ENCODE results near the gene PTGR3. TPM values are rescaled to one million over a fixed set of nuclear protein-coding genes. Genes with fewer than 3 reads are reported as not detected.

PTGR3 gene
- total and polyA plus RNA-seq, 2 donors (not counting 1 experiment from before 2014, with no cell fraction given) = 27.5 to 30.2 TPM

DNA sequence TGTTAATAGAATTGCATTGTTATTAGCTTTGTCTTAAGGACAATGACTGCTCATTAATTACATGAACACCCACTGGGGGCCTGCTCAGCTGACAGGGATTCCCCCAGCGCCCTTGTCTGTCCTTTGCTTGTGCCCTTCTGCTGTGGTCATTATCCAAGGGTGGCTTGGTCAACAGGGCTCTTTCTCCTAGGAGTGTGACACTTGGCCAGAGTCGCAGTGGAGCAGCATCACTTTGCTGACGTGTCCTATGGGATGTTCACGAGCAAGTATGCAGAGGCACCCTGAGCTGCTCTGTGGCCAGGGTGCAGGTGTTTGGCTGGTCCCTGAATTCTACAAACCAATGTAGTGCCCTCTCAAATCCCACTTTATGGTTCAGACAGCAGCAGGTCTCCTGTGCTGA is 46.0 kb downstream of the PTGR3 start:
- H3K27me3 Mint-ChIP-seq = peaks cover 16% of the 10 kb centered on the region
- DNase-seq (no peak), ATAC-seq (ENCODE audit: low read depth) (no peak)
- no peak overlapping the region for H3K4me3 ChIP-seq (ENCODE audit: control extremely low read depth in 1 of 5, extremely low read depth in 1 of 5, insufficient read depth in 1 of 5, low read depth in 2 of 5, low read length in 4 of 5)
- no peak overlapping the region for H3K9ac ChIP-seq (ENCODE audit: low read length)
- peaks cover 0 to 4% (median 0%) of the 10 kb centered on the region in 4 experiments for H3K27me3 ChIP-seq (replicated peaks in 1 of 4; ENCODE audit: control extremely low read depth in 1 of 4, control insufficient read depth in 3 of 4, insufficient read depth in 4 of 4, low read length in 3 of 4)
- no peaks in the 10 kb centered on the region for H3K79me2 ChIP-seq (ENCODE audit: control insufficient read depth, insufficient read depth, low read length)
- H3K4me1 ChIP-seq (ENCODE audit: control insufficient read depth in 2 of 2, insufficient read depth in 2 of 2, low read length in 2 of 2) = peaks cover 0 to 4% of the 10 kb centered on the region in 2 donors
- ChIA-PET POLR2A (no interaction called here), CTCF (no interaction called here)
- H3K36me3 ChIP-seq (replicated peaks in 1 of 2; ENCODE audit: control extremely low read depth in 1 of 2, control insufficient read depth in 1 of 2, extremely low read depth in 1 of 2, insufficient read depth in 2 of 2, low read length in 1 of 2) = no peaks in the 10 kb centered on the region
- no peak overlapping the region for H3K27ac Mint-ChIP-seq
- H3K4me3 Mint-ChIP-seq = no peak overlapping the region
- no peaks in the 10 kb centered on the region for H3K9me3 Mint-ChIP-seq (ENCODE audit: insufficient read depth)
- TF ChIP-seq EZH2 (IDR thresholded peaks at IDR 0.05; ENCODE audit: borderline replicate concordance, insufficient read depth, low read depth, low read length, poor library complexity, severe bottlenecking) = no peak
- TF ChIP-seq, protein P1, sequence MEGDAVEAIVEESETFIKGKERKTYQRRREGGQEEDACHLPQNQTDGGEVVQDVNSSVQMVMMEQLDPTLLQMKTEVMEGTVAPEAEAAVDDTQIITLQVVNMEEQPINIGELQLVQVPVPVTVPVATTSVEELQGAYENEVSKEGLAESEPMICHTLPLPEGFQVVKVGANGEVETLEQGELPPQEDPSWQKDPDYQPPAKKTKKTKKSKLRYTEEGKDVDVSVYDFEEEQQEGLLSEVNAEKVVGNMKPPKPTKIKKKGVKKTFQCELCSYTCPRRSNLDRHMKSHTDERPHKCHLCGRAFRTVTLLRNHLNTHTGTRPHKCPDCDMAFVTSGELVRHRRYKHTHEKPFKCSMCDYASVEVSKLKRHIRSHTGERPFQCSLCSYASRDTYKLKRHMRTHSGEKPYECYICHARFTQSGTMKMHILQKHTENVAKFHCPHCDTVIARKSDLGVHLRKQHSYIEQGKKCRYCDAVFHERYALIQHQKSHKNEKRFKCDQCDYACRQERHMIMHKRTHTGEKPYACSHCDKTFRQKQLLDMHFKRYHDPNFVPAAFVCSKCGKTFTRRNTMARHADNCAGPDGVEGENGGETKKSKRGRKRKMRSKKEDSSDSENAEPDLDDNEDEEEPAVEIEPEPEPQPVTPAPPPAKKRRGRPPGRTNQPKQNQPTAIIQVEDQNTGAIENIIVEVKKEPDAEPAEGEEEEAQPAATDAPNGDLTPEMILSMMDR (IDR thresholded peaks at IDR 0.05) = no peak
- H3K4me2 ChIP-seq (replicated peaks; ENCODE audit: low read depth, low read length, poor library complexity, severe bottlenecking) = no peak overlapping the region
- no peaks in the 10 kb centered on the region for H4K20me1 ChIP-seq (ENCODE audit: control insufficient read depth, insufficient read depth, low read length, poor library complexity, severe bottlenecking)
- 92% methylated on average over 4 of the region's 4 CpGs for whole genome bisulfite sequencing (ENCODE audit: insufficient coverage)
- intact Hi-C loops (cut with micrococcal nuclease) = no loop called here
- no peak overlapping the region for H3K27ac ChIP-seq (ENCODE audit: low read length in 2 of 2)
- peaks cover 9% of the 10 kb centered on the region for H3K4me1 Mint-ChIP-seq
- H3K9me3 ChIP-seq (ENCODE audit: control extremely low read depth in 1 of 3, control insufficient read depth in 2 of 3, insufficient read depth in 1 of 3, low read length in 2 of 3) = peaks cover 0 to 7% (median 0%) of the 10 kb centered on the region in 3 donors
- H2AFZ ChIP-seq (ENCODE audit: insufficient read depth, low read depth, low read length, poor library complexity, severe bottlenecking) = no peak overlapping the region

DNA sequence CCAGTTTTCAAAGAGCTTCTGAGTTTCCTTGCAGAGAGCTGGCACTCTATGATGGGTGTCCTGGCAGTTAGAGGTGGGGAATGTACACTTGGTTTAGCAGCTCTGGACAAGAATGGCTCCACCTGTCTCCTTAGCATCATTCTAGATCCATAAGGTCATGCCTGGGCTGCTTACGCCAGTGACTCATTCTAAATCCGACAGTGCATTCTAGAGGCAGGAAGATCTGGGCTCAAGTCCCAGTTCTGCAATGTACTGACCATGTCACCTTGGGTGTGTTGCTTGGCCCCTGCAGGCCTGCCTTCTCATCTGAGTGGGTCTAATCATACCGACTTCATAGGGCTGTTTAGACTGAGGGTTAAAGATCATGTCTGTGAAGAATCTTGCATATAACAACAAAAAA is 46.5 kb downstream of the PTGR3 start:
- 95% methylated on average over 2 of the region's 3 CpGs for WGBS (ENCODE audit: insufficient coverage)
- TF ChIP-seq, protein P1 (IDR thresholded peaks at IDR 0.05) = no peak
- no peak for TF ChIP-seq EZH2 (IDR thresholded peaks at IDR 0.05; ENCODE audit: borderline replicate concordance, insufficient read depth, low read depth, low read length, poor library complexity, severe bottlenecking)
- no peaks in the 10 kb centered on the region for H3K9me3 Mint-ChIP-seq (ENCODE audit: insufficient read depth)
- no peaks in the 10 kb centered on the region for H3K36me3 ChIP-seq (replicated peaks in 1 of 2; ENCODE audit: control extremely low read depth in 1 of 2, control insufficient read depth in 1 of 2, extremely low read depth in 1 of 2, insufficient read depth in 2 of 2, low read length in 1 of 2)
- H3K4me3 ChIP-seq (ENCODE audit: control extremely low read depth in 1 of 5, extremely low read depth in 1 of 5, insufficient read depth in 1 of 5, low read depth in 2 of 5, low read length in 4 of 5) = no peak overlapping the region
- H3K4me1 ChIP-seq (ENCODE audit: control insufficient read depth in 2 of 2, insufficient read depth in 2 of 2, low read length in 2 of 2) = peaks cover 0 to 4% of the 10 kb centered on the region in 2 donors
- ChIA-PET CTCF (no interaction called here), POLR2A (no interaction called here)
- DNase-seq (no peak), ATAC-seq (ENCODE audit: low read depth) (no peak)
- peaks cover 16% of the 10 kb centered on the region for H3K27me3 Mint-ChIP-seq
- H3K9ac ChIP-seq (ENCODE audit: low read length) = no peak overlapping the region
- intact Hi-C loops (cut with micrococcal nuclease) = no loop called here
- peaks cover 9% of the 10 kb centered on the region for H3K4me1 Mint-ChIP-seq
- peaks cover 0 to 4% (median 0%) of the 10 kb centered on the region in 4 experiments for H3K27me3 ChIP-seq (replicated peaks in 1 of 4; ENCODE audit: control extremely low read depth in 1 of 4, control insufficient read depth in 3 of 4, insufficient read depth in 4 of 4, low read length in 3 of 4)
- H3K27ac Mint-ChIP-seq = no peak overlapping the region
- H4K20me1 ChIP-seq (ENCODE audit: control insufficient read depth, insufficient read depth, low read length, poor library complexity, severe bottlenecking) = no peaks in the 10 kb centered on the region
- H2AFZ ChIP-seq (ENCODE audit: insufficient read depth, low read depth, low read length, poor library complexity, severe bottlenecking) = no peak overlapping the region
- peak overlapping the region; percentile 92 for H3K4me3 Mint-ChIP-seq
- H3K27ac ChIP-seq (ENCODE audit: low read length in 2 of 2) = no peak overlapping the region
- H3K4me2 ChIP-seq (replicated peaks; ENCODE audit: low read depth, low read length, poor library complexity, severe bottlenecking) = no peak overlapping the region
- no peaks in the 10 kb centered on the region for H3K79me2 ChIP-seq (ENCODE audit: control insufficient read depth, insufficient read depth, low read length)
- peaks cover 0 to 3% (median 0%) of the 10 kb centered on the region in 3 donors for H3K9me3 ChIP-seq (ENCODE audit: control extremely low read depth in 1 of 3, control insufficient read depth in 2 of 3, insufficient read depth in 1 of 3, low read length in 2 of 3)
